ENCODE data around the gene MDP1.
A peak's percentile ranks its signal among the peaks of the same experiment; 100 is the strongest.

The MDP1 gene

GRCh38 chr14:24181371-24182077 is 34.3 kb downstream of the MDP1 start:
- no peak for TF ChIP-seq POLR2A (IDR thresholded peaks at IDR 0.05; ENCODE audit: low read length)
- DNase-seq = no peak

GRCh38 chr14:24179961-24180796 is 35.7 kb downstream of the MDP1 start:
- no peak for TF ChIP-seq GATA1 (IDR thresholded peaks at IDR 0.05; ENCODE audit: low read depth, low read length)
- no peak for TF ChIP-seq POLR2A (IDR thresholded peaks at IDR 0.05; ENCODE audit: low read length)
- no peak for DNase-seq

DNA sequence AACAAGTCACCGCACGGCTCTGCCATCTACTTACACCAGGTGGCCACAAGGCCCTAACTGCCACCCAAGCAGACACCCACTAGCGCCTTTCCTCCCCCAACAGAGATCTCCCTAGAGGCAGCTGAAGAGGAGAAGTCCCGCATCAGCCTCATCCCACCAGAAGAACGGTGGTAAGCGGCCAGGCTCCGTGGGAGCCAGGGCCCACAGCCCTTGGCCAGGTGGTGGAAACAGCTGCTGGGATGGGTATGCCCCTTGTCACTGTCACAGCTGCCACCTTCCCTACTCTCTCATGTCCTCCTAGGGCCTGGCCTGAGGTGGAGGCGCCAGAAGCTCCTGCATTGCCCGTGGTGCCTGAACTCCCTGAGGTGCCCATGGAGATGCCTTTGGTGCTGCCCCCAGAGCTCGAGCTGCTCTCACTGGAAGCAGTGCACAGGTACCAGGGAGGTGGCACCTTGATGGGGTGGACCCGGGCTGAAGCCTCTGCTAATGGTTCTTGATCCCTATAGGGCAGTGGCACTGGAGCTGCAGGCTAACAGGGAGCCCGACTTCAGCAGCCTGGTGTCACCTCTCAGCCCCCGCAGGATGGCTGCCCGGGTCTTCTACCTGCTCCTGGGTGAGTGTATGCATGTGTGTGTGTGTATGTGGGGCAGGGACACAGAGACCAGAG is 36.4 kb downstream of the MDP1 start:
- DNase-seq = no peak
- TF ChIP-seq POLR2A (IDR thresholded peaks at IDR 0.05; ENCODE audit: low read length) (no peak), GATA1 (IDR thresholded peaks at IDR 0.05; ENCODE audit: low read depth, low read length) (no peak)

- DNase-seq = no peak
- TF ChIP-seq GATA1 (IDR thresholded peaks at IDR 0.05; ENCODE audit: low read depth, low read length) (no peak), POLR2A (IDR thresholded peaks at IDR 0.05; ENCODE audit: low read length) (no peak)
These were observed 37.3 kb downstream of the MDP1 start for GRCh38 chr14:24178399-24179178.

- no peak for DNase-seq
- TF ChIP-seq GATA1 (IDR thresholded peaks at IDR 0.05; ENCODE audit: low read depth, low read length) = no peak
- TF ChIP-seq POLR2A (IDR thresholded peaks at IDR 0.05; ENCODE audit: low read length) = no peak
These were observed 38.0 kb downstream of the MDP1 start for GRCh38 chr14:24177891-24178290.

- no peak for DNase-seq
These were observed 38.6 kb downstream of the MDP1 start for GRCh38 chr14:24177041-24177825.

DNA sequence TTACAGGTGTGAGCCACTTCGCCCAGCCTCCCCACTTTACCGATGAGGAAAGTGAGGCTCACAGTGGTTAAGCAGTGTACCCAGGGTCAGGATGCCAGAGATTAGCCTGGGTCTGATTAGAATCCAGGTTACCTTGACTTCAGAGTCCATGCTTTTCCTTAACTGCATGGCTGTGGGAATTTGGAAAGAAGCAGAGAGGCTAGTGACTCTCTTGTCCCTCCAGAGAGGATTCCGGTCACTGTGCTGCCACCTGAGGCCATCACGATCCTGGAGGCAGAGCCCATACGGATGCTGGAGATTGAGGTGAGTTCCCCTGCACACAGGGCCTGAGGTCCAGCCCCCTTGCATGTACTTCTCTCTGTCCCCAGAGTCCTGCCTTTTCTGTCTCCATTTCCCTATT is 39.3 kb downstream of the MDP1 start:
- no peak for TF ChIP-seq GATA1 (IDR thresholded peaks at IDR 0.05; ENCODE audit: low read depth, low read length)
- TF ChIP-seq POLR2A (IDR thresholded peaks at IDR 0.05; ENCODE audit: low read length) = no peak
- no peak for DNase-seq

More at GRCh38 chr14:24177041-24177825, 38.6 kb downstream of the MDP1 start:
- TF ChIP-seq POLR2A (IDR thresholded peaks at IDR 0.05; ENCODE audit: low read length) (no peak), GATA1 (IDR thresholded peaks at IDR 0.05; ENCODE audit: low read depth, low read length) (no peak)

- TF ChIP-seq POLR2A (IDR thresholded peaks at IDR 0.05; ENCODE audit: low read length) = no peak
- no peak for TF ChIP-seq GATA1 (IDR thresholded peaks at IDR 0.05; ENCODE audit: low read depth, low read length)
- no peak for DNase-seq
These were observed 43.0 kb downstream of the MDP1 start for GRCh38 chr14:24172871-24173281.

DNA sequence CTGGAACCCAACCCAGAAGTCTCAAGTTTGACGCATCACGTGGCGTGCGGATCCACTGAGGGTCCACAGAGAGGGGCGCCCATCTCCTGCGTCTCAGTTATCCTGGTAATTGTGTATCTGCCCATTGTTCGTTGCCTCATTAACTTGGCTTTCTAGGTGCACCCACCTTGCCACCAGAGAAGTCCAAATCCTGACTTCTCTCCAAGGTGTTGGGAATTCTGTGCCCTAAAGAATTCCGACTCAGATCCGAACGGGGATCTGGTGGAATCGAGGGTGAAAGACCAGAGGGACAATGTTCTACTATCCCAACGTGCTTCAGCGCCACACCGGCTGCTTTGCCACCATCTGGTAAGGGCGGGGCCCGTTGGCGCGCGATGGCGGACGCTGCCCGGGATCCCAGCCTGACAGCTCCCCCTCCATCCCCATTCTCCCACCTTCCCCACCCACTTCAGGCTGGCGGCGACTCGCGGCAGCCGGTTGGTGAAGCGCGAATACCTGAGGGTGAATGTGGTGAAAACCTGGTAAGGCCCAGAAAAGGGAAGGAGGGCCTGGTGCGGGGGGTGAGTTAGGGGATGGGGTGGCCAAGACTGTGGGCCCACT is 43.5 kb downstream of the MDP1 start:
- TF ChIP-seq GATA1 (IDR thresholded peaks at IDR 0.05; ENCODE audit: low read depth, low read length) (no peak), POLR2A (IDR thresholded peaks at IDR 0.05; ENCODE audit: low read length) (no peak)
- DNase-seq = no peak

DNA sequence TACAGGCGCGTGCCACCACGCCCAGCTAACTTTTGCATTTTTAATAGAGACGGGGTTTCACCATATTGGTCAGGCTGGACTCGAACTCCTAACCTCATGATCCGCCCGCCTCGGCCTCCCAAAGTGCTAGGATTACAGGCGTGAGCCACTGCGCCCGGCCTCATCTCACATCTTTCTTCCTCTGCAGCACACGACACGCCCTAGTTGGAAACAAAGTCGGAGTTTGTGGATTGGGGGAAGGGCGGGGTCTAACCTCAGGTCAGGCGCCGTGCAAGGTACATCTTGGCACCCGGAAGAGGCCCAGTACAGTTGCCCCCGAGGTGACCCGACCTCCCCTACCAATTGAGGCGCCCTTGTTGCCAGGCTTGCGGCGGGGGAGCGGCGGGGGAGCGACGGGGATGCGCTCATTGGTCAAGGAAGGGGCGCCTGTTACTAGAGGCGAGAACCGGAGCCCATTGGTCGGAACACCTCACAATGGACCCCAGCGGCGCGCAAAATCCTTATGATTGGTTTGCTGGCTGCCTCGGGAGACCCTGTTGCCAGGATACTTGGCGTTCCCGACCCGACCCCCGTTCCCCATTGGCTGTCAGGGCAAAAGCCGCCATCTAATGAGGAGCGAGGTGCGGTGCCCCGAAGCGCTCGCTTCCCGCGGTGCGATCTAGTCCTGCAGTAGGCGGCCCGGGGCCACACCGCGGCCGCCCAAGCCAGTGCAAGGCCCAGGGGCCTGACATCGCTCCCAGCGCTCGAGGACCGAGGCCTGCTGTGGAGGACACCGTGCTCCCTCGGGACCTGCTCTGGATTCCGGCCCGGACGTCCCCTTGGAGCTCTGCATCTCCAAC is 44.2 kb downstream of the MDP1 start, which contains the start of gene REC8:
Gene REC8 (plus strand): TSS at position 659 of the 839 bp plus-strand sequence. CDS start 473 bp downstream, outside the sequence.
- DNase-seq = peak; percentile 62 to 82
- TF ChIP-seq POLR2A (IDR thresholded peaks at IDR 0.05; ENCODE audit: low read length) (peak; percentile 27), GATA1 (IDR thresholded peaks at IDR 0.05; ENCODE audit: low read depth, low read length) (no peak)

DNA sequence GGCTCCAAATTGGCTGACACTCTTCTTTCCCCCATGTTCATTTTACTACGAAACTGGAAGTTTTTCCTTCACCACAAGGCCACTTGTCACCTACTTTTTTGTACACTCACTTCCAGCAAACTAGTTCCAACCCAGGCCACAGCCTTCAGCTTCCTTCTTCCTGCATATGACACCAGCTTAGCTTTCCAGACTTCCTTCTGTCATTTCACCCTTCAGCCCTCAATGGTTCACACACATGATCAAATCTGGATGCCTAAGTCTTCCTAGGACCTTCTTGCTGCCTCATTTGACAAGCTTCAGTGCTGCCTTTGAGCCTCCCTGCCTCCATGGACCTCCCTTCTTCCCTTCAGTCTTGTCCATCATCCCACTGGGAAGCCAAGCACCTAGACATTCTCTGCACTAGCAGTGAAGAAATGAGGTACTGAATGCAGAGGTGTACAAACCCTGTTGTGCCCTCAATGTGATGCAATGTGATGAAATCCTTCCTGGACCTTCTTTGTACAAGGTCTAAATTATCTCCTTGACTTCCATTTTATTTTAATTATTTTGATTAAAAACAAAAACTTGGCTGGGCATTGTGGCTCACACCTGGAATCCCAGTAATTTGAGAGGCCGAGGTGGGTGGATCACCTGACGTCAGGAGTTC is 48.3 kb downstream of the MDP1 start:
- TF ChIP-seq POLR2A (IDR thresholded peaks at IDR 0.05; ENCODE audit: low read length) (no peak), GATA1 (IDR thresholded peaks at IDR 0.05; ENCODE audit: low read depth, low read length) (no peak)
- peak in 1 of 2 experiments; percentile 61 for DNase-seq

Measured in erythroblast (primary cell).